Heart left ventricle (tissue), 16 donors: ENCODE data around the gene MYO15B. TPM values are rescaled to one million over a fixed set of nuclear protein-coding genes. Genes with fewer than 3 reads are reported as not detected.

Experiments
- ATAC-seq, 4 donors: fragments of 200-7000 bp; cut with Tn5 transposase; one replicate each; pipeline ENCODE4 v1.9.1; 2020 to 2022; ENCODE audit warnings: moderate library complexity in 4 of 4, mild to moderate bottlenecking in 3 of 4, moderate number of reproducible peaks in 1 of 4
- DNase-seq, 5 donors: peaks; one replicate each; pipeline ENCODE4 v3.0.0-alpha.2; 2020
- H3K27ac ChIP-seq, 12 donors: fragments of 200-600 bp; sonication (generic) in 4 of 12; one replicate each; pipeline versions ENCODE4 v1.5.0 to v1.8.0; 2016 to 2022; ENCODE audit warnings: mild to moderate bottlenecking in 2 of 12
- H3K27me3 ChIP-seq, 9 donors: fragments of 200-600 bp; sonication (generic) in 2 of 9; one replicate each; pipeline versions ENCODE4 v1.5.1 to v1.8.0; 2016 to 2022; ENCODE audit warnings: mild to moderate bottlenecking in 3 of 9
- H3K36me3 ChIP-seq, 9 donors: fragments of 200-600 bp; sonication (generic) in 2 of 9; one replicate each; pipeline versions ENCODE4 v1.5.0 to v1.8.0; 2018 to 2022; ENCODE audit warnings: mild to moderate bottlenecking in 2 of 9
- H3K4me1 ChIP-seq, 12 donors: fragments of 200-600 bp; sonication (generic) in 4 of 12; one replicate each; pipeline versions ENCODE4 v1.5.0 to v1.8.0; 2016 to 2022; ENCODE audit warnings: mild to moderate bottlenecking in 3 of 12
- H3K4me3 ChIP-seq, 12 donors: fragments of 200-600 bp; sonication (generic) in 4 of 12; one replicate each; pipeline versions ENCODE4 v1.5.0 to v1.8.0; 2017 to 2022; ENCODE audit warnings: mild to moderate bottlenecking in 9 of 12, moderate library complexity in 4 of 12
- H3K9me3 ChIP-seq, 12 donors: fragments of 200-600 bp; sonication (generic) in 4 of 12; one replicate each; pipeline versions ENCODE4 v1.5.0 to v1.8.0; 2016 to 2022; ENCODE audit warnings: mild to moderate bottlenecking in 1 of 12
- CTCF ChIP-seq, 12 donors: fragments of 200-600 bp; sonication (generic) in 4 of 12; IDR thresholded peaks; one replicate each; pipeline versions ENCODE4 v1.5.0 to v1.8.0; 2018 to 2022; ENCODE audit warnings: antibody characterized with exemption in 12 of 12, mild to moderate bottlenecking in 5 of 12
- POLR2A ChIP-seq, 2 donors: fragments of 450-650 bp; IDR thresholded peaks; one replicate each; pipeline ENCODE4 v1.6.1; 2017; ENCODE audit warnings: antibody characterized with exemption in 2 of 2, mild to moderate bottlenecking in 2 of 2, moderate library complexity in 2 of 2
- WGBS, 4 donors: extraction: QIAGEN DNeasy Blood & Tissue Kit in 2 of 4; methylation state at CpG; one replicate each; pipeline versions ENCODE4 v1.1.5 to v1.1.7; 2013 to 2018; 5-methylcytosine and 5-hydroxymethylcytosine counted together
- intact Hi-C, 10 donors: fragments of 100-400 bp; cut with DNase I; formaldehyde crosslinking; loops; one replicate each; pipeline versions ENCODE4 v1.11.1 to v1.14.2; 2022
- polyA plus RNA-seq, 2 donors: library from polyadenylated mRNA; stranded (reverse); fragments of 200-250 nt; gene quantifications; one replicate each; pipeline ENCODE4 v1.2.3, GENCODE V29; 2013
- total RNA-seq, 9 donors: library from RNA; depleted of rRNA in 2 of 9; stranded (reverse); fragments of >200 nt in 2 of 9; fragmentation: NEBNext Ultra II Directional in 3 of 9; extraction: Animal tissue kit (Norgen Biotek cat#: 25700) in 3 of 9; gene quantifications; one replicate each; pipeline versions ENCODE4 v1.1.0 to v1.2.4, GENCODE V29; 2016 to 2023
- donor health status: ischemic (EF 13 %, LVEDD 7.1; RV severe dilation, severe dysfunction).
- donor health status: healthy with polysubstance abuse.
- donor health status: DM: no; HTN: yes; CAD: no.
- donor health status: DM: no; HTN: no; CAD: no.
- donor health status: ischemic (EF 25% LVEDD 6.9; RV normal size, moderate dysfunction).
- donor health status: ischemic (EF 25% LVEDD 5.7; RV mildly dilated, moderate dysfunction).
- donor health status: healthy.
- donor health status: DM: yes; HTN: yes; CAD: no.
- donor health status: ischemic (EF 35%, LVEDD 5.7; RV mildly dilated, moderate dysfunction).
- donor health status: nonischemic (EF 11% LVEDD 7.7; RV severe dilation, severe dysfunction).
- donor health status: DM: yes; HTN: yes; CAD: no.
- donor health status: PGD.
- donor health status: ischemic (EF 29% LVEDD 5.4; RV normal size, mild dysfunction).
- donor health status: nonischemic (EF 23%, LVEDD 6.1; RV moderate dilation, normal function).

The MYO15B gene
- total and polyA plus RNA-seq, 11 donors = 14.0 to 76.4 (median 42.9) TPM

DNA sequence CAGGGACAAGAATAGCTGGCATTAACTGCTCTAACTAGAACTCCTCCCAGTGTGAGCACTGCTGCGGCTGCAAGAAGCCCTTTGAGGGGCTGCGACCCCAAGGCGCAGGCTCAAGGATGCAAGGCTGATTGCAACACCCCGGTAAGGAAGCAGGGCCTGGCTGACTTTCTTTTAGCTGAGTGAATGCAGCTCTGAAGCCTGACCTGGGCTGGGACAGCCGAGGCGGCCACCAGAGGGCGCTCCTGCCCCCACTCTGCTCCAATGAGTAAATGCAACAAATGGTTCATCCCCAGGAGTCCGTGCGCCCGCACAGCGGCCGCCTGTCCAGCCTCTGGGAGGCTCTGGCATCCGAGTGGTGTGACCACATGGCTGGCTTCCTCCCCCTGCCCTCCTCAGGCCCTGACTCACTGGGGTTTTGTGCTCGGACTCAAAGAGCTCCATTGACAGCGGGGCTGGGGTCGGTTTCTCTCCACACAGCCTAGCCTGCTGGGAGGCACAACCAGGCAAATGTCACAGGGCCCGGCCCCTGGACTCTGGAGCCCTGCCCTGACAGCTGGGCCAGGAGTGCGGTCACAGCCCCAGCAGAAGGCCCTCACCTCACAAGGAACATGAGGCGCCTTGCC lies 45.4 kb downstream of the MYO15B start, which contains the start of gene SMIM5:
SMIM5 (plus strand) TSS at position 572 of the 623 bp plus-strand sequence. CDS start 6,768 bp downstream, outside the sequence.
- H3K4me3 ChIP-seq = peak within 1 kb of the TSS in 10 of 12 donors; percentile 5 to 39 (median 26)
- intact Hi-C loops = loop anchor here in 9 of 10 donors (1.0 to 5.0 kb wide), 9 partner anchors 20 to 118 kb away; no protein-coding TSS in a partner anchor

DNA sequence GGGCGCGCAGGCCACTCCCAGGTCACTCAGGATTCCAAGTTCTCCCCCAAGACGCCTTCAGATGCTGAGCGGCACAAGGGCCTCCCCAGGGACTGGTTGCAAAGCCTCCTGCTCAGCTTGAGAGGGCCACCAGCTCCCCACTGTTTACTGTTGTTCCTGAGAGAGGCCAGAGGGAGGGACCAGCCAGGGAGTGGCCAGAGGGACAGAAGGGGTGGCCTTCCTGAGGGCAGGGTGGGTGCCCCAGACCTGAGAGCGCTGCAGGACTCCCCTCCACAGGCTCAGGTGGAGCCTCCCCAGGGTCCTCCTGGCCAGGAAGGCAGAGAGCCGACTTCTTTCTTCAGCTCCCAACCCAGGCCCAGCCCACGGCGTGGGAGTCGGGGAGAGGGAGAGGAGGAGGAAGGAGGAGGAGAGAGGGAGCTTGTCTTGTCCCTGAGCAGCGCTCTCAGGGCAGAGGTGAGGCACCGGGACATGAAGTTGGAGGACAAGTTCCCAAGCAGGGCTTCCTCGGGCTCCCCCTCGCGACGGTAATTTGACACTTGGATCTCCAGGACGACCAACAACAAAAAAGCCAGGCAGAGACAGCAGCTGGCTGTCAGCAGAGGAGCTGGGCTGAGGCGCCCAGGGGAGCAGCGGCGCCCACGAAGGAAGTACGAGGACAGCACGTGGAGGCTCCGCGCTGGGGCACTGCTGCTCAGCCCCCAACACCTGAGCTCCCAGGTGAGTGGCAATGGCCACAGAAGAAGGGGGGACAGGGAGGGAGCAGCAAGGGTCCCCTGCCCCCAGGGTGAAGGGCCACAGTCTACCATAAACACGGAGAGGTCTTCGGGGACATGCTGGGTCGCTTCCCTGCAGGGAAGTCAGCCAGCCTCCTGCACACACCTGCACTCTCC lies 46.1 kb downstream of the MYO15B start:
- DNase-seq (peak; percentile 89 to 95 (median 92)), ATAC-seq (peak; percentile 48 to 73 (median 62))
- no peaks in the 10 kb centered on the region for H3K27me3 ChIP-seq
- peak overlapping the region; percentile 58 to 95 (median 85) for H3K27ac ChIP-seq
- H3K36me3 ChIP-seq = peaks cover 0 to 21% (median 0%) of the 10 kb centered on the region in 9 donors
- intact Hi-C loops = loop anchor here in 9 of 10 donors (1.0 to 5.0 kb wide), 9 partner anchors 19 to 117 kb away; no protein-coding TSS in a partner anchor
- TF ChIP-seq CTCF (IDR thresholded peaks at IDR 0.05) (peak; percentile 38 to 82 (median 62)), POLR2A (IDR thresholded peaks at IDR 0.05) (peak in 1 of 2 donors; percentile 72)
- no peaks in the 10 kb centered on the region for H3K9me3 ChIP-seq
- peak overlapping the region in 10 of 12 donors; percentile 5 to 39 (median 26) for H3K4me3 ChIP-seq
- H3K4me1 ChIP-seq = peaks cover 13 to 64% (median 26%) of the 10 kb centered on the region in 12 donors
- WGBS, 4 donors = 6 to 14% (median 11%) methylated on average over 21 to 27 of the region's 27 CpGs

More for the DNA sequence above, 45.4 kb downstream of the MYO15B start, which contains the start of gene SMIM5:
- Histone ChIP-seq H3K9me3 (no peaks in the 10 kb centered on the region), H3K36me3 (peaks cover 0 to 24% (median 0%) of the 10 kb centered on the region in 9 donors), H3K4me1 (peaks cover 13 to 58% (median 25%) of the 10 kb centered on the region in 12 donors), H3K27ac (peak within 1 kb of the TSS; percentile 58 to 95 (median 85)), H3K27me3 (no peaks in the 10 kb centered on the region)
- ATAC-seq (peak; percentile 52 to 77 (median 68)), DNase-seq (peak; percentile 86 to 93 (median 90))
- 0 to 17% (median 13%) methylated on average over 12 to 19 of the region's 19 CpGs for WGBS, 4 donors
- peak; percentile 93 to 100 (median 98) for TF ChIP-seq CTCF (IDR thresholded peaks at IDR 0.05)
- no peak for TF ChIP-seq POLR2A (IDR thresholded peaks at IDR 0.05)

DNA sequence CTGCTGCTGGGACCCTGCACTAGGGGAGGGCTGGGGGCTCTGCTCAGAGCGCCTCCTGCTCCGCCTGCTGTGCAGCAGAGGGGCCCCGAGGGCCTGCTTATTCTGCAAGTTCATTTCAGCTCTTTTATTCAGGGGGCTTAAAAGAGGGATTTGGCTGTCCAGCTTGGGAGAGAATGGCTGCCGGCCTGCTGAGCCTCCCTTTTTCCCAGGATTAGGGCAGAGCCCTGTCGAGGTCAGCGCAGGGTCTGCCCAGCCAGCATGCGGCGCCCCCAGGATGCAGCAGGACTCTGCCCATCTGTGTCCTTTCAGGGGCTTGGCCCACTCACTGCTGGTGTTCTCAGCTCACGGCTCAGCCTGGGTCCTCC lies 46.8 kb downstream of the MYO15B start:
- no peak for TF ChIP-seq CTCF (IDR thresholded peaks at IDR 0.05)
- no peak for TF ChIP-seq POLR2A (IDR thresholded peaks at IDR 0.05)
- Histone ChIP-seq H3K27me3 (no peaks in the 10 kb centered on the region), H3K36me3 (peaks cover 0 to 17% (median 0%) of the 10 kb centered on the region in 9 donors), H3K27ac (peak overlapping the region; percentile 58 to 95 (median 85)), H3K4me3 (peak overlapping the region in 11 of 12 donors; percentile 1 to 39 (median 23)), H3K9me3 (no peaks in the 10 kb centered on the region), H3K4me1 (peaks cover 13 to 70% (median 27%) of the 10 kb centered on the region in 12 donors)
- 61 to 80% (median 77%) methylated on average over 9 of the region's 9 CpGs for WGBS, 4 donors
- intact Hi-C loops = loop anchor here in 2 of 10 donors (5.0 kb wide), 1 partner anchor 113 kb away; no protein-coding TSS in a partner anchor
- peak in 1 of 5 donors; percentile 28 for DNase-seq
- ATAC-seq = no peak
